Thoracic aorta (tissue), 2 donors: ENCODE data around the gene TEDC1. TPM values are rescaled to one million over a fixed set of nuclear protein-coding genes. Genes with fewer than 3 reads are reported as not detected.

Experiments
- ATAC-seq: fragments of 150-250 bp; one replicate; pipeline ENCODE4 v1.8.0; 2017; ENCODE audit warnings: low read depth; ENCODE audit not compliant: insufficient number of reproducible peaks, low FRiP score
- DNase-seq: peaks from one replicate; pipeline ENCODE4 v3.0.0-alpha.2; 2020; ENCODE audit warnings: low spot score
- H3K27ac ChIP-seq, 2 donors: fragments of 200-600 bp; sonication (generic); 1 replicate in 1 of 2; 2 replicates in 1 of 2; pipeline ENCODE4 v1.5.1; 2016; ENCODE audit warnings: mild to moderate bottlenecking in 2 of 2, moderate library complexity in 2 of 2
- H3K27me3 ChIP-seq: fragments of 200-600 bp; sonication (generic); replicated peaks from 2 replicates; pipeline ENCODE4 v1.6.0; 2016; ENCODE audit warnings: mild to moderate bottlenecking; ENCODE audit not compliant: insufficient read depth
- H3K36me3 ChIP-seq: fragments of 200-600 bp; sonication (generic); one replicate; pipeline ENCODE4 v1.5.1; 2016
- H3K4me1 ChIP-seq, 2 donors: fragments of 200-600 bp; sonication (generic); 1 replicate in 1 of 2; 2 replicates in 1 of 2; pipeline versions ENCODE4 v1.5.1 to v1.6.0; 2016; ENCODE audit warnings: low read depth in 2 of 2, mild to moderate bottlenecking in 1 of 2; ENCODE audit not compliant: control insufficient read depth in 1 of 2
- H3K4me3 ChIP-seq: fragments of 200-600 bp; sonication (generic); 2 replicates; pipeline ENCODE4 v1.5.1; 2016; ENCODE audit warnings: mild to moderate bottlenecking
- H3K9me3 ChIP-seq: fragments of 200-600 bp; sonication (generic); 2 replicates; pipeline ENCODE4 v1.5.1; 2016
- CTCF ChIP-seq: fragments of 200-600 bp; sonication (generic); IDR thresholded peaks from one replicate; pipeline ENCODE4 v1.5.1; 2019; ENCODE audit warnings: antibody characterized with exemption
- total RNA-seq, 2 donors: library from RNA; depleted of rRNA; stranded (reverse); fragments of >200 nt; gene quantifications; one replicate each; pipeline versions ENCODE4 v1.1.0 to v1.2.3, GENCODE V29; 2016

Gene TEDC1
- total RNA-seq, 2 donors from 2014 or later: 7.8 to 42.1 TPM

GRCh38 chr14:105445901-105446845 is 44.9 kb upstream of the TEDC1 start:
- Histone ChIP-seq H3K27ac (no peak overlapping the region), H3K27me3 (no peaks in the 10 kb centered on the region), H3K9me3 (no peaks in the 10 kb centered on the region), H3K36me3 (peaks cover 24% of the 10 kb centered on the region), H3K4me1 (peaks cover 0 to 15% of the 10 kb centered on the region in 2 donors), H3K4me3 (no peak overlapping the region)
- ATAC-seq: no peak
- no peak for DNase-seq
- no peak for TF ChIP-seq CTCF

- DNase-seq (no peak), ATAC-seq (no peak)
- Histone ChIP-seq H3K36me3 (peaks cover 25% of the 10 kb centered on the region), H3K27me3 (no peaks in the 10 kb centered on the region), H3K27ac (no peak overlapping the region), H3K4me3 (no peak overlapping the region), H3K9me3 (no peaks in the 10 kb centered on the region), H3K4me1 (peaks cover 0 to 15% of the 10 kb centered on the region in 2 donors)
- no peak for TF ChIP-seq CTCF
These were observed 44.1 kb upstream of the TEDC1 start for GRCh38 chr14:105446971-105447370.

GRCh38 chr14:105447651-105448640 is 43.1 kb upstream of the TEDC1 start:
- H3K36me3 ChIP-seq: peaks cover 18% of the 10 kb centered on the region
- no peak for DNase-seq
- no peak for TF ChIP-seq CTCF
- peaks cover 0 to 15% of the 10 kb centered on the region in 2 donors for H3K4me1 ChIP-seq
- H3K9me3 ChIP-seq: no peaks in the 10 kb centered on the region
- H3K27me3 ChIP-seq: no peaks in the 10 kb centered on the region
- H3K4me3 ChIP-seq: no peak overlapping the region
- ATAC-seq: no peak
- peak overlapping the region in 1 of 2 donors; percentile 9 for H3K27ac ChIP-seq

GRCh38 chr14:105448706-105449111 is 42.3 kb upstream of the TEDC1 start:
- peaks cover 21% of the 10 kb centered on the region for H3K36me3 ChIP-seq
- H3K4me3 ChIP-seq: no peak overlapping the region
- peak overlapping the region in 1 of 2 donors; percentile 9 for H3K27ac ChIP-seq
- H3K27me3 ChIP-seq: no peaks in the 10 kb centered on the region
- H3K9me3 ChIP-seq: no peaks in the 10 kb centered on the region
- peak; percentile 93 for TF ChIP-seq CTCF
- H3K4me1 ChIP-seq: peaks cover 0 to 15% of the 10 kb centered on the region in 2 donors
- DNase-seq: no peak
- no peak for ATAC-seq
